HepG2 (cell line): Measurements from ENCODE around the gene INSRR. TPM values are rescaled to one million over a fixed set of nuclear protein-coding genes. Genes with fewer than 3 reads are reported as not detected.

Experiments used
- ATAC-seq: fragments of 200-7000 bp; cut with Tn5 transposase; 3 replicates; pipeline ENCODE4 v1.9.1; 2020; ENCODE audit warnings: mild to moderate bottlenecking, moderate library complexity
- BruUV-seq: library from RNA; stranded (reverse); fragments of 400-500 nt; replicated peaks from 2 replicates; lab custom pipeline; 2021; lab: Mats Ljungman, UMichigan
- CTCF ChIA-PET: fragments of 300-600 bp; formaldehyde crosslinking; extraction: SDS; loops from one replicate; lab custom pipeline; 2021; ENCODE audit warnings: low total read pairs, inconsistent platforms, low intra/inter-chr PET ratio; lab: Yijun Ruan, JAX
- POLR2A ChIA-PET: fragments of 350-600 bp; sonication (Branson Sonifier 250); formaldehyde crosslinking; loops from one replicate; lab custom pipeline; 2020; ENCODE audit warnings: antibody characterized with exemption, inconsistent platforms; lab: Yijun Ruan, JAX
- DNase-seq: peaks from one replicate; pipeline ENCODE4 v3.0.0-alpha.2; 2015; ENCODE audit warnings: low spot score
- FAIRE-seq: peaks from 3 replicates; lab custom pipeline; 2011; peaks lifted over from hg19 to GRCh38; lab: Jason Lieb, UNC
- H2AFZ ChIP-seq: one replicate; pipeline ENCODE4 v1.6.1; 2011; ENCODE audit warnings: low read length, inconsistent platforms
- H3K27ac ChIP-seq: fragments of 300-600 bp; 3 replicates; pipeline ENCODE4 v1.8.0; 2011; ENCODE audit warnings: mixed run types, mild to moderate bottlenecking, mixed read lengths, low read length, inconsistent platforms; ENCODE audit not compliant: insufficient read depth; ENCODE audit errors: extremely low read length
- H3K27me3 ChIP-seq, 2 experiments: fragments of 200-600 bp in 1 of 2; 2 replicates in 1 of 2; 3 replicates in 1 of 2; pipeline versions ENCODE4 v1.6.0 to v1.8.0; 2011; ENCODE audit warnings: low read length in 2 of 2, mild to moderate bottlenecking in 2 of 2, moderate library complexity in 2 of 2, inconsistent platforms in 1 of 2; ENCODE audit not compliant: insufficient read depth in 2 of 2, control insufficient read depth in 1 of 2
- H3K36me3 ChIP-seq, 2 experiments: fragments of 200-600 bp in 1 of 2; replicated peaks in 1 of 2; 2 replicates in 1 of 2; 3 replicates in 1 of 2; pipeline versions ENCODE4 v1.5.1 to v1.8.0; 2011; ENCODE audit warnings: low read length in 2 of 2, inconsistent platforms in 1 of 2; ENCODE audit not compliant: insufficient read depth in 2 of 2, control insufficient read depth in 1 of 2
- H3K4me1 ChIP-seq: 2 replicates; pipeline ENCODE4 v1.5.1; 2012; ENCODE audit warnings: low read length, inconsistent platforms; ENCODE audit not compliant: insufficient read depth
- H3K4me2 ChIP-seq: 2 replicates; pipeline ENCODE4 v1.6.0; 2011; ENCODE audit warnings: low read depth, low read length, inconsistent platforms
- H3K4me3 ChIP-seq, 3 experiments: fragments of 200-600 bp in 1 of 3; sonication (generic), shearing (Covaris generic) in 1 of 3; replicated peaks in 1 of 3; 2 replicates each; pipeline ENCODE4 v1.5.1; 2011 to 2016; ENCODE audit warnings: low read length in 3 of 3, inconsistent platforms in 2 of 3, low read depth in 2 of 3, mild to moderate bottlenecking in 2 of 3, control low read depth in 1 of 3, mixed read lengths in 1 of 3; ENCODE audit not compliant: insufficient read depth in 1 of 3
- H3K79me2 ChIP-seq: one replicate; pipeline ENCODE4 v1.6.1; 2011; ENCODE audit warnings: low read length, inconsistent platforms; ENCODE audit not compliant: insufficient read depth
- H3K9ac ChIP-seq: 2 replicates; pipeline ENCODE4 v1.6.0; 2011; ENCODE audit warnings: mild to moderate bottlenecking, low read depth, low read length, inconsistent platforms; ENCODE audit not compliant: insufficient read depth
- H3K9me3 ChIP-seq: 2 replicates; pipeline ENCODE4 v1.5.1; 2012; ENCODE audit warnings: mild to moderate bottlenecking, low read length
- H4K20me1 ChIP-seq: 2 replicates; pipeline ENCODE4 v1.6.0; 2011; ENCODE audit warnings: inconsistent platforms, mild to moderate bottlenecking, low read length, moderate library complexity; ENCODE audit not compliant: insufficient read depth
- AGO1 ChIP-seq: fragments of 200-400 bp; formaldehyde crosslinking; IDR thresholded peaks from 2 replicates; pipeline ENCODE4 v1.6.1; 2017; ENCODE audit warnings: mild to moderate bottlenecking, low read depth, low read length, moderate library complexity; ENCODE audit not compliant: poor library complexity, severe bottlenecking
- AHR ChIP-seq: IDR thresholded peaks from 2 replicates; pipeline ENCODE4 v1.6.1; 2018; ENCODE audit warnings: missing genetic modification reagents, missing compliant biosample characterization
- ZMYM3 ChIP-seq: sonication (generic); formaldehyde crosslinking; IDR thresholded peaks from 2 replicates; pipeline ENCODE4 v1.5.1; 2020; ENCODE audit warnings: mild to moderate bottlenecking, missing genetic modification reagents
- ZNF205 ChIP-seq: IDR thresholded peaks from 2 replicates; pipeline ENCODE4 v1.6.1; 2018; ENCODE audit warnings: missing biosample characterization, missing genetic modification reagents
- whole genome bisulfite sequencing: methylation state at CpG from one replicate; pipeline ENCODE4 v1.1.6; 2017; ENCODE audit warnings: low lambda C conversion rate; 5-methylcytosine and 5-hydroxymethylcytosine counted together
- in situ Hi-C: cut with HindIII; loops from 2 replicates; pipeline ENCODE4 v1.10.0; 2017; ENCODE audit warnings: low pct_unique_long_range_greater_than_20kb; ENCODE audit not compliant: extremely low pct_ligation_motif_present
- intact Hi-C: fragments of 100-400 bp; cut with micrococcal nuclease; formaldehyde crosslinking; loops from one replicate; pipeline ENCODE4 v1.10.0; 2022; ENCODE audit not compliant: unreplicated experiment
- polyA plus RNA-seq, 8 experiments: library from polyadenylated mRNA; depleted of rRNA in 3 of 8; stranded (reverse) in 7 of 8; unstranded in 1 of 8; fragments of >200 nt; fragmentation: Illumina TruSeq in 4 of 8; extraction: Trizol in 4 of 8; gene quantifications; 2 replicates each; pipeline versions ENCODE4 v1.2.1 to v1.2.3, GENCODE V29; 2011 to 2016; ENCODE audit warnings: low read depth in 4 of 8, missing spikeins in 1 of 8, mixed read lengths in 1 of 8; ENCODE audit not compliant: insufficient read depth in 1 of 8
- total RNA-seq, 5 experiments: library from RNA; depleted of rRNA; stranded (reverse); fragments of >200 nt; fragmentation: Illumina TruSeq; extraction: Trizol; gene quantifications; 2 replicates each; pipeline ENCODE4 v1.2.3, GENCODE V29; 2016; ENCODE audit warnings: low read depth in 1 of 5

INSRR gene
- total and polyA plus RNA-seq, 2 of the 13 experiments (the other 11 are each of a cell fraction or from before 2014, with no cell fraction given), result not detected

DNA sequence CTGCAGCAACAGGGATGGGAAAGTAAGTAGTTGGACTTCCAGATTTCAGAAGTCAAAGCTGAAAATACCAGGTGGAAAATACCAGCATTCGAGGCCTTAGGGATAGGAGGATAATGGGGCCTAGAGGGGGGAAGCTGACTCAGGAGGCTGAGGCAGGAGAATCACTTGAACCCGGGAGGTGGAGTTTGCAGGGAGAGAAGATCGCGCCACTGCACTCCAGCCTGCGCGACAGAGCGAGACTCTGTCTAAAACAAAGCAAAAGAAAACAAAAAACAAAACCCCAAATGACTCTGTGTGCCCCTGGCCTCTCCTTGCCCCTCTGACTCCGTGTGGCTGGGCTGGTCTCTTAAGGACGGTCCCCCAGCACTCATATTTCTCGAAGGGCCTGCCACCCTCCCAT is 45.6 kb downstream of the INSRR start:
- TSS peak; percentile 71 for BruUV-seq
- Histone ChIP-seq H4K20me1 (no peaks in the 10 kb centered on the region), H3K9me3 (no peaks in the 10 kb centered on the region), H3K27ac (no peak overlapping the region), H3K4me2 (peak overlapping the region; percentile 85), H3K9ac (peak overlapping the region; percentile 44), H3K27me3 (peaks cover 9 to 27% of the 10 kb centered on the region in 2 experiments; a peak in 4 of 5 replicates), H3K4me1 (peaks cover 33% of the 10 kb centered on the region), H2AFZ (no peak overlapping the region), H3K36me3 (no peaks in the 10 kb centered on the region), H3K4me3 (peak overlapping the region; percentile 42 to 71 (median 54); a peak in 5 of 6 replicates), H3K79me2 (no peaks in the 10 kb centered on the region)
- intact Hi-C loops (no loop called here), in situ Hi-C loops (no loop called here)
- ChIA-PET CTCF (no interaction called here), POLR2A (interaction anchor here (1.3 to 1.7 kb wide), 3 partner anchors 12 to 85 kb away, joined by 3 to 6 read pairs (median 4); partner anchors contain the start of genes ISG20L2 and METTL25B)
- ATAC-seq (peak; percentile 2; the same call in 1 of the 3 replicates), DNase-seq (no peak), FAIRE-seq (no peak)
- TF ChIP-seq AHR, result no peak
- TF ChIP-seq AGO1, result no peak
- WGBS, result 12% methylated on average over 10 of the region's 10 CpGs

DNA sequence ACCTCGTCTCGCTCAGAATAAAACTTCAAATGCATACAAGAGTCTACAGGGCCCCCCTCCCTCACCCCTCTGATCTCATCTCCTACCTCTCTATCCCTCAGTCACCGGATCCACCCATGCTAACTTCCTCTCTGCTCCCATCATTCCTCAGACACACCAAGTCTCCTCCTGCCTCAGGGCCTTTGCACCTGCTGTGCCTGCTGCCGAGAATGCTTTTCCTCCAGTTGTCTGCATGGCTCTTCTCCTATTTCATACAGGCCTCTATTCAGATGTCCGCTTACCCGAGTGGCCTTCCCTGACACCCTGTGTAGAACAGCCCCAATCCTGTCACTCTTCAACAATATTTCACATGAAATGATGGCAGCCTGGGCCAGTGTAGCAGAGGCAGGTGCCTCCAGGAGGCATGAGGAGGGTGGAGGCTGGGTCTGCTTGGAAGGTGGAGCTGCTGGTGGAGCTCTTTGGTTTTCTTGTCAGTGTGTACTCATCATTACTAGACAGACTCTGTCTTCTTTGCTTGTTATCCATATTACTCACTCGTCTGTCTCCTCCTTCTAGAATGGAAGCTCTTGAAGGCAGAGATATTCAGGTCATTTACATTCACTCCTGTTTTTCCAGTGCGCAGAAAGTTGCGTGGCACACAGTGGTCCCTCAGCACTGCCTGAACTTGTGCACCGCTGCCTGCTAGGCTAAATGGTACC is 46.5 kb downstream of the INSRR start:
- WGBS, result 96% methylated on average over 10 of the region's 10 CpGs
- intact Hi-C loops (no loop called here), in situ Hi-C loops (no loop called here)
- Histone ChIP-seq H3K27ac (no peak overlapping the region), H3K27me3 (peaks cover 9 to 27% of the 10 kb centered on the region in 2 experiments; a peak in 4 of 5 replicates), H3K4me3 (no peak overlapping the region), H3K9ac (no peak overlapping the region), H3K36me3 (no peaks in the 10 kb centered on the region), H3K4me1 (peaks cover 33% of the 10 kb centered on the region), H4K20me1 (no peaks in the 10 kb centered on the region), H2AFZ (no peak overlapping the region), H3K9me3 (no peaks in the 10 kb centered on the region), H3K4me2 (no peak overlapping the region), H3K79me2 (no peaks in the 10 kb centered on the region)
- CTCF ChIA-PET, result no interaction called here
- TF ChIP-seq ZMYM3 (CRISPR knock-in tag) (peak; percentile 55; the same call in 1 of the 2 replicates), ZNF205 (CRISPR knock-in tag) (no peak)
- FAIRE-seq (no peak), DNase-seq (no peak), ATAC-seq (no peak)
- POLR2A ChIA-PET, result no interaction called here
- BruUV-seq, result no TSS peak
